ENCODE data around the gene LIX1L. TPM values are rescaled to one million over a fixed set of nuclear protein-coding genes. Genes with fewer than 3 reads are reported as not detected.
A peak's percentile ranks its signal among the peaks of the same experiment; 100 is the strongest.

The LIX1L gene
- total and polyA plus RNA-seq, 2 of the 13 experiments (the other 11 are each of a cell fraction or from before 2014, with no cell fraction given): 8.1 to 24.9 TPM

GRCh38 chr1:145957443-145958319 is at the start of gene LIX1L (continued):
- TF ChIP-seq SRSF4 (IDR thresholded peaks at IDR 0.05; ENCODE audit: low read depth, low read length, poor library complexity, severe bottlenecking) (no peak), ELK4 (CRISPR knock-in tag; IDR thresholded peaks at IDR 0.05; ENCODE audit: borderline replicate concordance) (0 out of 2 replicates have a peak, but pooled peaks have one; percentile 16), ARID5B (CRISPR knock-in tag; IDR thresholded peaks at IDR 0.05) (0 out of 2 replicates have a peak, but pooled peaks have one; percentile 8), ZNF775 (CRISPR knock-in tag; IDR thresholded peaks at IDR 0.05; ENCODE audit: borderline replicate concordance) (no peak), POLR2A (IDR thresholded peaks at IDR 0.05; ENCODE audit: insufficient read depth in 1 of 2, low read depth in 2 of 2, low read length in 2 of 2) (peak; percentile 59 to 71), SALL1 (CRISPR knock-in tag; IDR thresholded peaks at IDR 0.05) (peak; percentile 43; the same call in 1 of the 2 replicates), ZNF607 (CRISPR knock-in tag; IDR thresholded peaks at IDR 0.05; ENCODE audit: borderline replicate concordance) (peak; percentile 72; the same call in 1 of the 2 replicates), ETV5 (CRISPR knock-in tag; IDR thresholded peaks at IDR 0.05; ENCODE audit: borderline replicate concordance) (0 out of 2 replicates have a peak, but pooled peaks have one; percentile 18), ZSCAN12 (CRISPR knock-in tag; IDR thresholded peaks at IDR 0.05) (no peak), ZNF44 (CRISPR knock-in tag; IDR thresholded peaks at IDR 0.05) (no peak), MAFG (CRISPR knock-in tag; IDR thresholded peaks at IDR 0.05) (no peak), KLF12 (CRISPR knock-in tag; IDR thresholded peaks at IDR 0.05; ENCODE audit: borderline replicate concordance) (0 out of 2 replicates have a peak, but pooled peaks have one; percentile 72), STAT5B (CRISPR knock-in tag; IDR thresholded peaks at IDR 0.05) (no peak), PHF5A (CRISPR knock-in tag; IDR thresholded peaks at IDR 0.05; ENCODE audit: low read depth, unreplicated experiment) (no peak), KDM2A (CRISPR knock-in tag; IDR thresholded peaks at IDR 0.05; ENCODE audit: borderline replicate concordance, low read depth) (0 out of 2 replicates have a peak, but pooled peaks have one; percentile 61), ZNF12 (CRISPR knock-in tag; IDR thresholded peaks at IDR 0.05) (peak; percentile 77; the same call in 1 of the 2 replicates), KLF6 (CRISPR knock-in tag; IDR thresholded peaks at IDR 0.05) (no peak), CENPX (CRISPR knock-in tag; IDR thresholded peaks at IDR 0.05) (no peak), SNRNP70 (IDR thresholded peaks at IDR 0.05; ENCODE audit: low read depth, low read length) (no peak), XRCC5 (optimal IDR thresholded peaks at IDR 0.05; ENCODE audit: low read length) (peak; percentile 41), MED13 (CRISPR knock-in tag; IDR thresholded peaks at IDR 0.05) (0 out of 2 replicates have a peak, but pooled peaks have one; percentile 35), ZEB1 (IDR thresholded peaks at IDR 0.05; ENCODE audit: insufficient replicate concordance, low read depth) (no peak)
- TF ChIP-seq, protein P1, sequence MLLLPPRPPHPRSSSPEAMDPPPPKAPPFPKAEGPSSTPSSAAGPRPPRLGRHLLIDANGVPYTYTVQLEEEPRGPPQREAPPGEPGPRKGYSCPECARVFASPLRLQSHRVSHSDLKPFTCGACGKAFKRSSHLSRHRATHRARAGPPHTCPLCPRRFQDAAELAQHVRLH (CRISPR knock-in tag; IDR thresholded peaks at IDR 0.05; ENCODE audit: borderline replicate concordance, low read depth): 0 out of 2 replicates have a peak, but pooled peaks have one; percentile 13

Measured in HepG2 (cell line).